ENCODE results near the gene DDX54. TPM values are rescaled to one million over a fixed set of nuclear protein-coding genes. Genes with fewer than 3 reads are reported as not detected.

DDX54 gene
- total RNA-seq, 3 donors from 2014 or later, result 46.4 to 60.6 (median 53.2) TPM

GRCh38 chr12:113151655-113152054 lies 33.6 kb downstream of the DDX54 start:
- Histone ChIP-seq H3K9me3 (peaks cover 10% of the 10 kb centered on the region), H3K4me3 (no peak overlapping the region), H3K4me1 (ENCODE audit: low read depth) (peaks cover 24% of the 10 kb centered on the region), H3K36me3 (ENCODE audit: low read depth) (no peaks in the 10 kb centered on the region)
- DNase-seq (no peak), ATAC-seq (no peak)
- intact Hi-C loops (cut with DNase I, micrococcal nuclease), result loop anchor here (5.0 to 10.0 kb wide), 2 partner anchors 97 to 104 kb away; partner anchors contain the start of gene DTX1 (in 1 of the 2)
- TF ChIP-seq CTCF (IDR thresholded peaks at IDR 0.05), result no peak

GRCh38 chr12:113149361-113150150 lies 35.7 kb downstream of the DDX54 start, which contains the start of gene CFAP73:
Gene CFAP73 (plus strand): TSS chr12:113149724. CDS start chr12:113149858, 134 bp downstream.
- no peaks in the 10 kb centered on the region for H3K36me3 ChIP-seq (ENCODE audit: low read depth)
- peaks cover 10% of the 10 kb centered on the region for H3K9me3 ChIP-seq
- H3K4me3 ChIP-seq, result no peak within 1 kb of the TSS
- intact Hi-C loops (cut with DNase I, micrococcal nuclease), result loop anchor here (5.0 to 10.0 kb wide), 2 partner anchors 95 to 102 kb away; partner anchors contain the start of gene DTX1 (in 1 of the 2)
- no peak for TF ChIP-seq CTCF (IDR thresholded peaks at IDR 0.05)
- H3K4me1 ChIP-seq (ENCODE audit: low read depth), result peaks cover 19% of the 10 kb centered on the region
- ATAC-seq (peak; percentile 71), DNase-seq (peak; percentile 71 to 75 (median 74))

GRCh38 chr12:113146999-113147398 lies 38.3 kb downstream of the DDX54 start:
- intact Hi-C loops (cut with DNase I, micrococcal nuclease), result no loop called here
- ATAC-seq (no peak), DNase-seq (no peak)
- no peak overlapping the region for H3K4me3 ChIP-seq
- no peaks in the 10 kb centered on the region for H3K4me1 ChIP-seq (ENCODE audit: low read depth)
- H3K36me3 ChIP-seq (ENCODE audit: low read depth), result no peaks in the 10 kb centered on the region
- TF ChIP-seq CTCF (IDR thresholded peaks at IDR 0.05), result no peak
- H3K9me3 ChIP-seq, result peaks cover 10% of the 10 kb centered on the region

GRCh38 chr12:113145720-113146551 lies 39.3 kb downstream of the DDX54 start:
- TF ChIP-seq CTCF (IDR thresholded peaks at IDR 0.05), result no peak
- Histone ChIP-seq H3K4me1 (ENCODE audit: low read depth) (peaks cover 4% of the 10 kb centered on the region), H3K4me3 (no peak overlapping the region), H3K36me3 (ENCODE audit: low read depth) (no peaks in the 10 kb centered on the region), H3K9me3 (peaks cover 10% of the 10 kb centered on the region)
- DNase-seq (no peak), ATAC-seq (no peak)
- intact Hi-C loops (cut with DNase I, micrococcal nuclease), result no loop called here

- no peaks in the 10 kb centered on the region for H3K36me3 ChIP-seq (ENCODE audit: low read depth)
- intact Hi-C loops (cut with DNase I, micrococcal nuclease), result no loop called here
- peaks cover 10% of the 10 kb centered on the region for H3K9me3 ChIP-seq
- no peak overlapping the region for H3K4me3 ChIP-seq
- DNase-seq (no peak), ATAC-seq (no peak)
- TF ChIP-seq CTCF (IDR thresholded peaks at IDR 0.05), result no peak
- peaks cover 4% of the 10 kb centered on the region for H3K4me1 ChIP-seq (ENCODE audit: low read depth)
Measured at GRCh38 chr12:113144806-113145205, 40.5 kb downstream of the DDX54 start.
